Diencephalon (tissue), 1 donor: ENCODE data around the gene RPL12. TPM values are rescaled to one million over a fixed set of nuclear protein-coding genes. Genes with fewer than 3 reads are reported as not detected.

Source experiments
- small RNA-seq: library from RNA; depleted of rRNA; stranded (forward); fragments of <200 nt; gene quantifications from one replicate; pipeline ENCODE3, GENCODE V24; 2014
- total RNA-seq: library from RNA; depleted of rRNA; stranded (reverse); fragments of >200 nt; gene quantifications from one replicate; pipeline ENCODE4 v1.2.3, GENCODE V29; 2014

RPL12 gene
- total RNA-seq, result 725 TPM

DNA sequence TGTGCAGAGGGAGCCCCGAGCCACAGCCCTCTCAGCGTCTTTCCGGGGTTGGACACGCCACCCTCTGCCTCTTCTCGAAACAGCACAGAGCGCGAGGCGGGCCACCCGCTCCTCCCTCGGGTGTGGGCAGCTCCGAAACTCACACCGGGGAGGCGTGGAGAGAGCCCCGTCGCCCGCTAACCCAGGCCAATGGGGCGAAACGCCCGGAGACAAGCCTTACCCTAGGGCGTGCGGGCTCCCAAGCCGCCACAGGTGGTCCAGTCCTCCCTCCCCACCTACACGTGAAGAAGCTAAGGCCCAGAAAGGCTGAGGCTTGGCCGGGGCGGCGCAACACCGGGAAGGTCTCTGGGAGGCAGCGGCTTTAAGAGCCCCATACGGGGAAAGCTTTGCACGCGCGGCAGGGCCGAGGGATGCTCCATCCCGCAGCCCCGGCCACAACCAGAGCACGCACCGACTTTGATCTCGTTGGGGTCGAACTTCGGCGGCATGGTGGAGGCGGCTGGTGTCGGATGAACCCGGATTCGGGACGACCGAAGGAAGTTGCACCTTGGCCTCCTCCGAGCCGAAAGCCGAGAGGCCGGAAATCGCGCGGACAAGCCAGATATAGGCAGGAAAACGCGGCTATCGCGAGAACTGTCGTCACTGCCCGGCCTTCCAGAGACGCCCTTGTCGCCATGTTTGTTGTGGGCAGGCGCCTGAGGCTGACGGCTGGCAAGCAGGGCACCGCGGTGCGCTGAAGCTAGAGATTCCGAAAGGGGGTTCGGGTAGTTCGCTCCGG, at the start of gene RPL12, which contains the start of gene LRSAM1:
TSS of gene RPL12 (minus strand) at position 577 of the 778 bp plus-strand sequence. CDS start at position 488, 89 bp downstream.
TSS of gene LRSAM1 (plus strand) at position 681 of the 778 bp plus-strand sequence. CDS start 3,018 bp downstream, outside the sequence.

GRCh38 chr9:127423934-127424675, 27.1 kb downstream of the RPL12 start, which contains the start of gene ZNF79:
ZNF79 (plus strand) TSS chr9:127424382; CDS start chr9:127424788, 406 bp downstream.

Small RNA genes lying within 50 kb of the gene (small RNA-seq; reads per million reads assigned to genes)
- gene RF00019 (not detected), gene SNORA65 (53.9 reads per million, percentile 96 among the genes with 10 or more reads in this experiment)

Other genes with a start within 250 kb of the RPL12 start
- gene GARNL3, start 186.6 kb downstream of the RPL12 start, total RNA-seq, result 87.4 TPM
- gene SLC2A8, start 54.2 kb downstream of the RPL12 start, total RNA-seq, result 16.4 TPM
- 10.8 TPM for gene ZNF79, start 27.0 kb downstream of the RPL12 start, total RNA-seq
- gene LRSAM1, start 104 bp upstream of the RPL12 start, total RNA-seq, result 32.3 TPM
- gene STXBP1, start 160.9 kb upstream of the RPL12 start, total RNA-seq, result 119 TPM